Measurements from ENCODE around the gene TRAPPC6A. TPM values are rescaled to one million over a fixed set of nuclear protein-coding genes. Genes with fewer than 3 reads are reported as not detected.

The TRAPPC6A gene
- total and polyA plus RNA-seq, 7 donors: 15.1 to 67.5 (median 36.4) TPM

DNA sequence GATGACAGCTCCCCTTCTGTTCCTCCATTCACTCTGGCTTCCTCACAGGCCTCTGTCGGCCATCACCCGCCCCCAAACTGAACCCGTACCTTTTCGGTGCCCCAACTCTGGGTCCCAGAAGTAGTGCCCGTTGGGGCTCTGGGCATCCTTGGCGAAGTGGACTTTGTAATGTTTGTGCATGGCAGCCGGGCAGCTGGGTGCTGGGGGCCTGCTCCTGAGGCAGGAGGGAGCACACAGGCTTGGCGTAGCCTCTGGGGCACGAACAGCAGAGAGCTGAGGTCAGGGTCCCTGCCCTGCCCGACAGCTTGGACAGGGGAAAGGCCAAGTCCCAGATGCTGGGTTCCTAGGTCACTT, 18.1 kb downstream of the TRAPPC6A start:
- Histone ChIP-seq H3K4me3 (no peak overlapping the region), H3K36me3 (no peaks in the 10 kb centered on the region), H3K27ac (no peak overlapping the region), H3K27me3 (peaks cover 12 to 71% (median 41%) of the 10 kb centered on the region in 3 donors), H3K9me3 (no peaks in the 10 kb centered on the region), H3K4me1 (peaks cover 0 to 7% (median 2%) of the 10 kb centered on the region in 4 donors)
- DNase-seq: no peak
- WGBS, 2 donors: 40 to 77% methylated on average over 10 of the region's 10 CpGs
- no peak for TF ChIP-seq EP300 (IDR thresholded peaks at IDR 0.05)
- TF ChIP-seq, protein P1, sequence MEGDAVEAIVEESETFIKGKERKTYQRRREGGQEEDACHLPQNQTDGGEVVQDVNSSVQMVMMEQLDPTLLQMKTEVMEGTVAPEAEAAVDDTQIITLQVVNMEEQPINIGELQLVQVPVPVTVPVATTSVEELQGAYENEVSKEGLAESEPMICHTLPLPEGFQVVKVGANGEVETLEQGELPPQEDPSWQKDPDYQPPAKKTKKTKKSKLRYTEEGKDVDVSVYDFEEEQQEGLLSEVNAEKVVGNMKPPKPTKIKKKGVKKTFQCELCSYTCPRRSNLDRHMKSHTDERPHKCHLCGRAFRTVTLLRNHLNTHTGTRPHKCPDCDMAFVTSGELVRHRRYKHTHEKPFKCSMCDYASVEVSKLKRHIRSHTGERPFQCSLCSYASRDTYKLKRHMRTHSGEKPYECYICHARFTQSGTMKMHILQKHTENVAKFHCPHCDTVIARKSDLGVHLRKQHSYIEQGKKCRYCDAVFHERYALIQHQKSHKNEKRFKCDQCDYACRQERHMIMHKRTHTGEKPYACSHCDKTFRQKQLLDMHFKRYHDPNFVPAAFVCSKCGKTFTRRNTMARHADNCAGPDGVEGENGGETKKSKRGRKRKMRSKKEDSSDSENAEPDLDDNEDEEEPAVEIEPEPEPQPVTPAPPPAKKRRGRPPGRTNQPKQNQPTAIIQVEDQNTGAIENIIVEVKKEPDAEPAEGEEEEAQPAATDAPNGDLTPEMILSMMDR (IDR thresholded peaks at IDR 0.05): no peak
- TF ChIP-seq POLR2A (IDR thresholded peaks at IDR 0.05): no peak
- TF ChIP-seq POLR2AphosphoS5 (IDR thresholded peaks at IDR 0.05): no peak
- intact Hi-C loops (cut with DNase I): no loop called here

DNA sequence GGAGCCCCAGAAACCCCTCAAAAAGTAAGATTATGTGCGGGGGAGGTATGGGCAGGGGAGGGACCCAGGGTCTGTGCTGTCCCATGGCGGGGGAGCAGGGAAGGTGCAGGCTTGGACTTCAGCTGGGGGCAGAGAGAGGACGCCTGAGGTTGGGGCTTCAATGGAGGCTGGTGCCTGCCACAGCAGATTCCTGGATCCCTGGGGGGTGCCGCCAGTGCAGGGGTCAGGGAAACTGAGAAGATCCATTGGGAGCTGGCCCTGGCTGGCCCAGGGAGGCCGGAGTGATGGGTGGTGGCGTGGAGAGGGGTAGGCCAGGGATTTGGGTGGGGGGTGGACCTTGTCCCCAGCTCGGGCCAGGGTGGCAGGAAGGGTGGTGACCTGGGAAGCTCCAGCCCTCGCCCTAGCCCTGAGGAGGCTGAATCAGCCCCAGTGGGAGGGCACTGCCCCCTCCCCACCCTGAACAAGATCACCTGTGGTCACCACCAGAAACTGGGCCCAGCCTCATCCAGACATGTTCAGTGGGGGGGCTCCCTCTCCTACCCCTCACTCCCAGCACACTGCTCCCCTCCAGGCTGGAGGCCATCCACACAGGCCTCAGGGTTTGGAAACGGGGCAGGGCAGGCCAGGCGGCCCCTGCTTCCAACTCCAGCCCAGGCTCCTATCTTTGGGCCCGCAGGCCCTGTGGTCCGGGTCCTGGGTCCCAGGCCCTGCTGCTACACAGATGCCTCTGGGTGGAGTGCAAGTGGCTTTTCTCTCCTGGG, 18.6 kb downstream of the TRAPPC6A start:
- Histone ChIP-seq H3K36me3 (no peaks in the 10 kb centered on the region), H3K4me1 (peaks cover 0 to 2% (median under 1%) of the 10 kb centered on the region in 4 donors), H3K9me3 (no peaks in the 10 kb centered on the region), H3K27me3 (peaks cover 12 to 74% (median 41%) of the 10 kb centered on the region in 3 donors), H3K27ac (no peak overlapping the region), H3K4me3 (no peak overlapping the region)
- TF ChIP-seq POLR2AphosphoS5 (IDR thresholded peaks at IDR 0.05) (no peak), EP300 (IDR thresholded peaks at IDR 0.05) (no peak), POLR2A (IDR thresholded peaks at IDR 0.05) (no peak)
- TF ChIP-seq, protein P1 (IDR thresholded peaks at IDR 0.05): no peak
- intact Hi-C loops (cut with DNase I): no loop called here
- DNase-seq: no peak
- WGBS, 2 donors: 75 to 84% methylated on average over 12 of the region's 12 CpGs

DNA sequence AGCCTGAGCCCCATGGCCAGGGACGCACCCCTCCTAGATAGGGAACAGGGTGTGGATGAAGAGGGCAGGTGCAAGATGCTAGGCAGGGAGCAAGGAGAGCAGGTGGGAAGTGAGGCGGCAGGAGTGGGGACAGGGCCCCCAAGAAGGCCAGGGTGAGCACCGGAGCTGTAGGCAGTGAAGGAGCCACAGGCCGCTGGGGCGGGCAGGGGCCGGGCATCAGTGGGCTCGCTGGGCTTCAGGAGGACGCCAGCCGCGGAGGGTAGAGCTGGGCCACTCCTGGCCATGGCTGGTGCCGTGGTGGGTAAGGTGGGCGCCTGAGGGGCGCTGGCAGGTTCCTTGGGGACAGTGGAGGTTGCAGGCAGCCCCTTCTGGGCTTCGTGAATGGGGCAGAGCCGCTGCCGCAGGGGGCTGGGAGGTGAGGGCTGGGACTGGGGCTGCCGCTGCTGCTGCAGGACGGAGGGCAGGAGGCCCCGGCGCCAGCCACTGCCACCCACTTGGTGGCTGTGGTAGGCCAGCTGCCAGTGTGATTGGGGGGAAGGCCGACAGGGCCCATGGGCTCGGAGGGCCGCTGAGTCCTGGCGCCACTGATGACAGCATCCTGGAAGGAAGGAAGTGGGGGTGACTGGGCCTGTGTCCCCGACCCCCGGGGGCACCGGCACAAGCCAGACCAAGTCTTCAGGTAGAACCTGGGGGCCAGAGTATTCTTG, 19.4 kb downstream of the TRAPPC6A start:
- Histone ChIP-seq H3K36me3 (no peaks in the 10 kb centered on the region), H3K27ac (no peak overlapping the region), H3K4me3 (no peak overlapping the region), H3K4me1 (peaks cover 0 to 6% (median 3%) of the 10 kb centered on the region in 4 donors), H3K27me3 (peaks cover 12 to 78% (median 46%) of the 10 kb centered on the region in 3 donors), H3K9me3 (no peaks in the 10 kb centered on the region)
- intact Hi-C loops (cut with DNase I): no loop called here
- no peak for DNase-seq
- TF ChIP-seq, protein P1 (IDR thresholded peaks at IDR 0.05): no peak
- no peak for TF ChIP-seq POLR2AphosphoS5 (IDR thresholded peaks at IDR 0.05)
- no peak for TF ChIP-seq EP300 (IDR thresholded peaks at IDR 0.05)
- no peak for TF ChIP-seq POLR2A (IDR thresholded peaks at IDR 0.05)
- WGBS, 2 donors: 67 to 79% methylated on average over 27 of the region's 27 CpGs

DNA sequence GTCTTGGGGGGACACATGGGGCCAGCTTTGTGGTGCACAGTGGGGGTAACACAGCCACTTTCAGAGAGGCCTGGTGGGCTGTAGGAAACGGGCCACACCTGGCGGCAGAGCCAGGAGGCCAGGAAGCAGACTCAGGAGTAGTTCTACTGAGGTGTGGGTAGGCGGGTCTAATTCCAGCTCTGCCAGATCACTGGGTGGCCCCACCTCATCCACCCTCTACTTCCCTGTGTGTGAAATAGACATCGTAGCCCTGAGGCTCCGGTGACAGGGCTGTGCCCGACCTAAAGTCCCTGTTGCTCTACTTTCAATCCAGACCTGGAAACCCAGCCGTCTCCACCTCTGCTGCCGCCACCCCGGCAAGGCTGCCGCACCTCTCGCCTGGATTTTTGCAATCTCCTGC, 21.3 kb downstream of the TRAPPC6A start:
- peaks cover 26 to 87% (median 63%) of the 10 kb centered on the region in 3 donors for H3K27me3 ChIP-seq
- no peak for DNase-seq
- 22 to 67% methylated on average over 11 of the region's 11 CpGs for WGBS, 2 donors
- H3K4me3 ChIP-seq: no peak overlapping the region
- intact Hi-C loops (cut with DNase I): no loop called here
- H3K9me3 ChIP-seq: no peaks in the 10 kb centered on the region
- H3K36me3 ChIP-seq: no peaks in the 10 kb centered on the region
- no peak overlapping the region for H3K27ac ChIP-seq
- no peak for TF ChIP-seq POLR2AphosphoS5 (IDR thresholded peaks at IDR 0.05)
- TF ChIP-seq, protein P1 (IDR thresholded peaks at IDR 0.05): no peak
- TF ChIP-seq POLR2A (IDR thresholded peaks at IDR 0.05): no peak
- no peak for TF ChIP-seq EP300 (IDR thresholded peaks at IDR 0.05)
- peaks cover 0 to 25% (median 22%) of the 10 kb centered on the region in 4 donors for H3K4me1 ChIP-seq

Measured in sigmoid colon (tissue), 7 donors.